ENCODE measurements around the gene ALDH5A1.

Gene ALDH5A1

DNA sequence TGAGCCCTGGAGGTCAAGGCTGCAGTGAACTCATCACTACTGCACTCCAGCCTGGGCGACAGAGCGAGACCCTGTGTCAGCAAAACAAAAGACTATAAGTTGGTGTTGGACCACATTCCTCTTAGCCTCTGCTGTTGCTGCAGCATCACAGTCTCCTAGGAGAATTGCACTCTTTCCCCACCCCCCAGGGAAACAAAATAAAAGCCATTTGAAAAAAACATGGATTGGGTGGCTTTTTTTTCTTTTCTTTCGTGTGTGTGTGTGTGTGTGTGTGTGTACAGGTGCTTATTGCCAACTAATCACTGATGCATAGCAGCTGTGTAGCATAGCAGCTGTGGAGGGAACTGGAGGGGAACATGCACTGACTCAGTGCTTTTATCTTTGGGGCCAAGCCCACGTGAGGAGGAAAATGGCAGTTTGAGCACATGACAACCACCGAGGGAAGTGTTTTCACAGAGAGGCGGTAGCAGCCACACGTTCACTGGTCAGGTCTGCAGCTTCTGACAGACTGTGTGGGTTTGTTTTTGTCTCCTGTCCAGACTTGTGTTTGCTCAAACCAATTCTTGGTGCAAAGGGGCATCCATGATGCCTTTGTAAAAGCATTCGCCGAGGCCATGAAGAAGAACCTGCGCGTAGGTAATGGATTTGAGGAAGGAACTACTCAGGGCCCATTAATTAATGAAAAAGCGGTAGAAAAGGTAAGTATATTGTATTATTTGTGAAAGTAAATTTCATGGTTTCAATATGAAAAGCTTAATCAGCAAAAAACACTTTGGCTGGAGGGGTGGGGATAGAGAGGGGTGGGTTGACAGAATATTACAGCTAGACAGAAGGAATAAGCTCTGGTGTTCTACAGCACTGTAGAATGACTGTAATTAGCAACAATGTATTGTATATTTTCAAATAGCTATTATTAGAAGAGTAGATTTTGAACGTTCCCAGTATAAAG is 27.7 kb downstream of the ALDH5A1 start:
- DNase-seq: peak in 7 of 56 donors; percentile 5 to 37 (median 17)

DNA sequence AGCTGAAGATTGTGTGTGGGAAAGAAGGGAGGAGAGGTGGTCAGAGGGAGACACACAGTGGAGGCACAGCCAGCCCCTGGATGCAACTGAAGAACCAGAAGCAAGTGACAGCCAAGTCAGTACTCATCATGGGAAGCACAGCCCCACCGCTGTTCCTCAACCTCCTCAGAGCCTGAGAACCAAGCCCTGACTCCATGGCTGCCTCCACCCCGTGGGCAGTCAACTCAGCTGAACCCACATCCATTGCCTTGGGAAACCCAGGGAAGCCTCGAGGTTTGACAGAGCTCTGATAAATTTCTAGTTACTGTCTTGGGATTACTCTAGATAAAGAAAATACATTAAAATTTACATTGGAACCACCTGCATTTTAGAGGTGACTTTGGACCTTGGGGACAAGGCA is 29.6 kb downstream of the ALDH5A1 start:
- DNase-seq: no peak

DNA sequence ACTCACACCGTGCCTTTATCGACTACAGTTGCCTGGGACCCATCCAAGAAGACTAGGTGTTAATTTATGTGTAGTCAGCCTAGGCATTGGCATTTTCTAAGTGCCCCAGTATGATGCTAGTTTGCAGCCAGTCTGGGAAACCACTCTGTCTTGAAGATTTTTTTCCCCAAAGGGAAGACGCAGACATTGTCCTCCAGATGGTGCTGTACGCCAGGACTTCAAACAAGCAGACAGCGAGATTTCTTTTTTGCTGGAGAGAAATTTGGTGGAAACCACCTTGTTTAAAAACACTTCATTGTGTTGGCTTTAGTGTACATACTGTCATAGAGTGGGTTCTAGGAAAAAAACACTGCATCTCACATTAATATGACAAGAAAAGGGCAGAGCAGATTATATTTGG is 30.0 kb downstream of the ALDH5A1 start:
- peak in 4 of 56 donors; percentile 3 to 41 (median 8) for DNase-seq

DNA sequence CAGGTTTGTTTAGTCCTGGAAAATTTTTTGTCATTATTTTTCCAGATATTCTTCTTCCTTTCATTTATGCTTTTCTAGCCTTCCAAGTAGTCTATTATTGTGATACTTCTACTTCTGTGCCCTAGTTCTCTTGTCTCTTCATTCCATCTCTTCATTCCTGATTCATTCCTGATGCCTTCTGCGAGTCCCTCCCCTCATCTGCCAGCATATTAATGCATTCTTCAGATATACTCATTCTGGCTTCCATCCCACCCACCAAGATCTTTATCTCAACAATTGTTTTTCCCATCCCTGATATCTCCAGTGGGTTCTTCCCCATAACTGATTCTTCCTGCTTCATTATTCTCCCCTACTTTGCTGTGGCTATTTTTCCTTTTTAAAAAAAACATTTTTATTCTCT is 35.2 kb downstream of the ALDH5A1 start:
- DNase-seq: no peak

DNA sequence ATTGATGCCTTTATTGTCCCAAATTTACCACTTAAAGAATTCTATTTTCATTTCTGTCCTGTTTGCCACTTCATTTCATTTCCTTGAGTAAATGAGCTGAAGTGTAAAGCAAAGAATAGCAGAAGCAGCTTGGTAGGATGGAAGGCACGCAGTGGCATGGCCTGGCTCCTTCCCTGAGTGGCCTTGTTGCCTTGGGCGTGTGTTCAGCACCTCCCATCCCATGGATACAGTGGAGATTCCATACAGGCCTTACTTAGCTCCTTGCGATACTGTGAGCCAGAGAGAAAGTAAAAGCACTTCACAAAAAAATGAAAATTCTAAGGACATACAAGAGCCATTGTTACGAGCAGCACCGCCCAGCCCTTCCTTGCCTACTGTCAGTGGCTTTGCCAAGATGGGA is 39.6 kb downstream of the ALDH5A1 start:
- DNase-seq: no peak

DNA sequence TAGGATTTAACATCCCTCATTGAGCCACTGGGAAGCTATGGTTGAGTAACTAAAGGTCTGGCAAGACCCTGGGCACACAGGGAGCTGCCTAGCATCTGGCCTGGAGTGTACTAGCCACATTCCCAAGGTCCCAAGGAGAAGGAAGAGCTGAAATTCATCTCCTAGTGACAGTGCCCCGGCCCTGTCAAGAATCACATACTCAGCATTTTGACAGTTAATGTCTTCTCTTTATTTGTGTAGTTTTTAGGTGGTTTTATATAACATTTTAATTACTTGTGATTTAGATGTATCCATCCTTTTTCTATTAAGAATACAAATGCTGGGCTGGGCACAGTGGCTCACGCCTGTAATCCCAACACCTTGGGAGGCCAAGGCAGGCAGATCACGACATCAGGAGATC is 40.4 kb downstream of the ALDH5A1 start:
- no peak for DNase-seq

DNA sequence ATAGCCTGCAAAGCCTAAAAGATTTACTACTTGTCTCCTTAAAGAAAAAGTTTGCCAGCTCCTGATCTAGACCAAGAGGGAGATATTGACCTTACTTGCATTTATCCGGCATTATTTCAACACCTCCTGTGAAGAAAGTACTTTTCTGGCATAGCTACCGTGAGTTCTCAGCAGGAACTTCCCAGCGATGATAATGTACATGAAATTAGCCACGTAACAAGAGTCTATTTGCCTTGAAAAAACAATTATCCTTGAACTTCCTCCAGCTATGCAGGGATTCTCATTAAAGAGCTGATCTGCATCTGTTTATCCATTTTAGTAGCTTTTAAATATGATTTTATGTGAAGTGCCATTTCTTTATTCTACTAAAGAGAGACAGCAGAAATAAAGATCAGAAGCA is 41.7 kb downstream of the ALDH5A1 start:
- no peak for DNase-seq

DNA sequence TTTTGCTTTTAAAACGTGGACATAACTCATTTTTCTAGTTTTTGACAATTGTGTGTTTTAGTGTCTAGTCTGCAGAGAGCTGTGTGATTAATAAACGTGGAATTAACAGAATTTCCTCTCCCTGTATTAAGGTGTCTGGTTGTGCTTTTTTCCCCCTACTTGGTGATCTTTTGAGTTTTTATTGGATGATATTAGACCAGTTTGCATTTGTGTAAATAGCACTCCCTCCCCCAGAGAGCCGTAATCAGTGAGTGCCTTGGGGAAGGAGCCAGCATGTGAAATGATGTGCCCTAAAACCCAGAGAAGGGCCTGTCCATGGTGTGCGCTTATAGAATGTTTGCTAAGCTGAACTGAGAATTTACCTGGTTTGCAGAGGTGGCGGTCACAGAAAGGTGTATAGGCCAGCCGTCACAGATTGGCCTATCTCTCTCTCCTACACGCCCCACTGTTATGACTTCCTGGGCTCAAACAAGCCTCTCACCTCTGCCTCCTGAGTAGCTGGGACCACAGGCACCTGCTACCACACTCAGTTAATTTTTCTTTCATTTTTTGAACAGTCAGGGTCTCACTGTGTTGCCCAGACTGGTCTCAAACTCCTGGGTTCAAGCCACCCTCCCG is 42.4 kb downstream of the ALDH5A1 start:
- no peak for DNase-seq

DNA sequence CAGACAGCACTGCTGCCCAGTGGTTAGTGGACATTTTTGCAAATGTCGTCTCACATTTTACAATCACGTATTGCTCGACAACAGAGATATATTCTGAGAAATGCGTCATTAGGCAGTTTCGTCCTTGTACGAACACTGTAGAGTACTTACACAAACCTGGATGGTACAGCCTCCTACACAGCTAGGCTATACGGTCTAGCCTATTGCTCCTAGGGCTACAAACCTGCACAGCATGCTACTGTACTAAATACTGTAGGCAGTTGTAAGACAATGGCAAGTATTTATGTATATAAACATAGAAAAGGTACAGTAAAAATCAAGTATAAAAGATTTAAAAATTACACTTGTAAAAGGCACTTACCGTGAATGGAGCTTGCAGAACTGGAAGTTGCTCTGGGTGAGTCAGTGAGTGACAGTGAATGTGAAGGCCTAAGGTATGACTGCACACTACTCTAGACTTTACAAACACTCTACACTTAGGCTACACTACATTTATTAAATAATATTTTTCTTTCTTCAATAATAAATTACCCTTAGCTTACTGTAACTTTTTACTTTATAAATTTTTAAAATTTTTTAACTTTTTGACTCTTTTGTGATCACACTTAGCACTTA is 43.1 kb downstream of the ALDH5A1 start:
- DNase-seq: no peak

DNA sequence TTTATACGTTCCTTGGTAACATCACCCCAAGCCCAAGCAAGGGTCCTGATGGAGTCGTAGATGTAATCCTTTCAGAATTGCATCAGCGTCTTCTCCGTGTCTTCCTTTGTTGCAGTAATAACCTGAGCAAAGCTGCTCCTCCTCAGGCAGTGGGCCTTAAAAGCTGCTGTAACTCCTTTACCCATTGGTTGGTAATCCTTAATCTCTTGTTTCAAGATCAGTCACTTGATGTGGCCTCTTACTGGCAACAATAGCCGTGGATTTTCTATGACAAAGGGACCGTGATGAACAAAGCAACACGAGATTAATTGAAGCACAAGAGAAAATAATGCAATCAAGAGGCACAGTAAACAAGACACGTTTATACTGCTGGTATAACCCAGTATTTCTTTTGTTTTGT is 44.6 kb downstream of the ALDH5A1 start:
- DNase-seq: no peak

DNA sequence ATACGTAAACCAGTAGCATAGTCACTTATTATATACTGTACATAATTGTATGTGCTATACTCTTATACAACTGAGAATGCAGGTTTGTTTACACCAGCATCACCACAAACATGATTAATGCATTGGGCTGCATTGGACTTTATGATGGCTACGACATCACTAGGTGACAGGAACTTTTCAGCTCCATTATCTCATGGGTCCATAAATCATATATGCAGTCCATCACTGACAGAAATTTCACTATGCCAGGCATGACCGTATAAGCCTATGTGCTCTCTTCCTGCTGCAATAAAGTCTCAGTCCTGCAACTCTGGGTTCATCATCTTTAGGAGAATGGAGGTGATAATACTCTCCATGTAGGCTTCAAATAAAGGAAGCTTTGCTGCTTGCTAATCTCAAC is 45.4 kb downstream of the ALDH5A1 start:
- DNase-seq: no peak

DNA sequence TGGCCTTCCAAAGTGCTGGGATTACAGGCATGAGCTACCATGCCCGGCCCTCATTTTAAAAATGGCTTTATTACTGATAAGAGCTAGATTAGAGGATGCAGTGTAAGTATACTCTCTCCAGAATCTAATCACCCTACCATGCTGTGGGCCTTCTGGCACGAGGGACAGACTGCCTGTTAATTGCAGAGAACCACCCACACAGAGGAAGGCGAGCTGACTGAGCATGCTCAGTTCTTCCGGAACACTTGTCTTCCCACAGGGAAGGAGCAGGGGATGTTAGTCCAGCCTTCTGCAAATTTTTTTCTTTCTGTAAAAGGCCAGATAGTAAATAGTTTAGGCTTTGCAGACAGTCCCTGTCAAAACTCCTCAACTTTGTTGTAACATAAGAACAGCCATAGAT is 48.9 kb downstream of the ALDH5A1 start:
- DNase-seq: peak in 4 of 56 donors; percentile 3 to 10 (median 7)

DNA sequence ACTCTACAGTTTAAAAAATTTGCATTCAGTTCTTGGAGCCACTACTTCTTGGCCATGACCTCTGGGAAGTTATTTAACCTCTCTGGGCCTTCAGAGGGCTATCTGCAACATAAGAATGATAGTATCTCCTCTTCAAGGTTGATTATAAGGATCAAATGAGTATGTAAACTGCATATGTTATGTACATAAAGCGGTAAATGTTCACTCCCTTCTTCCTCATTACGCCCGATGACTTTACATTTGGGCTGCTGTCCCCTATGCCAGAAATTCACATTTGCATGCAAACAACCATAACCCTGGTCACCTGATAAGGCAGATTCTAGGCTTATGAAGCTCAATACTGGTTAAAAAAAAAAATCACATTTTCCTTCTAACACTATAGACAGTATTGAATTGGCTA is 50.4 kb downstream of the ALDH5A1 start:
- DNase-seq: no peak

DNA sequence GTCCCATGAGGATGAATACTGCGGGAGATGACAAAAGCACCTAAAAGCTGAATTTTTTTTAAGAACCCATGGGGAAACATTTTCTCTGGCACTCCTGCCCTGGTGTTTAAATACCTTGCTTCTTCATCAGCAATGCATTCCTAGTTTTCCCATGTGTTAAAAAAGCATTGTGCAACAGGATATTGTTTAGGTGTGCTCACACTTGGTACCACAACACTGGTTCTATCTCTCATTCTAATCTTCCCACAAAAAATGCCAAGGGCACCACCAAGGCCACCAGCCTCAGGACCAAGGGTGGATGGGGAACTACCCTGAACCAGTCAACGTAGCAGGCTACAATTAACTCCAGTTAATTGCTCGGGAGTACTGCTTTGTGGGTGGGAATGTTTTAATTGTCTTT is 50.9 kb downstream of the ALDH5A1 start:
- no peak for DNase-seq

DNA sequence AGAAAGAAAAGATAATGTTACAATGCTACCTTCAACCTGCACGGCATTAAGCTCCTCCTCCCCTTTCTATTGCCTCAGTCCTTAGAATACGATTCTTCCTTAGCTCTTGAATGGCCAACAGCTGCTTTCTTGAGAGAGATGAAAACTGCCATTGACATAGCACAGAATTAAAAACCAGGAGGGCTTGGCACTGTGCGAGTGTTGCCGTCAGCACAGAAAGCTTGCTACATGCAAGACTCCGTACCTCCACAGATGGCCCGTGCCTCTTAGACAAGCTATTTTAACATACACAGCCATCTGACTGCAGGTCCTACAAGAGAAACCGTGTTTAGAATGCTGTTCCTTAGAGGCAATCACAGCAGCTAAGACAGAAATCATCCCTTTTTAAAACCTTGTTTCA is 51.7 kb downstream of the ALDH5A1 start:
- no peak for DNase-seq

DNA sequence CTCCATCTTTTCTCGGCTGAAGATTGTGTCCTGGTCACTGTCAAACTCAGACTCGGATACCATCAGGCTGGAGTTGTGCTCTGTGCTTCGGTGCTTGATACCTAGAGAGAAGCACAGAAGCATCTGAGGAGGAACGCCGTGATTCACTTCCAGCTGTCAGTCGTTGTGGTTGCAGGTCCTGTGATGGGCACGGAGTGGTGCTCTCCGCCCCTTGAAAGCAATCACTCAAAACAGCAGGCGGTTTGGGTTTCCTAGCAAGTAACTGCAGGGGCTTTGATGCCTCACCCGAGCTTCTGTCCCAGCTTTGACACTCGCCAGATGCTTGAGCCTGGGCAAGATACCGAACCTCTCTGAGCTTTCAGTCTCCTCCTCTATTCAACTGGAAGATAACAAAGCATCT is 52.5 kb downstream of the ALDH5A1 start:
- DNase-seq: no peak

DNA sequence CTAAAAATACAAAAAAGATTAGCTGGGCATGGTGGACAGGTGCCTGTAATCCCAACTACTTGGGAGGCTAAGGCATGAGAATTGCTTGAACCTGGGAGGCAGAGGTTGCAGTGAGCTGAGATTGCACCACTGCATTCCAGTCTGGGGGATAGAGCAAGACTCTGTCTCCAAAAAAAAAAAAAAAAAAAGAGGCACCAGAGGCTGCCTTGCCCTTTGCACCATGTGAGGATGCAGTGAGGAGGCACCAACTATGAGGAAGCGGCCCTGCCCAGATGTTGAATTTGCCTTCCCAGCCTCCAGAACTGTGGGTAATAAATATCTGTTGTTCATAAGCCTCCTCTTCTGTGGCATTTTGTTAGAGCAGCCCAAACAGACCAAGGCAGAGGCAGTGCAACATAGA is 54.4 kb downstream of the ALDH5A1 start:
- DNase-seq: no peak

DNA sequence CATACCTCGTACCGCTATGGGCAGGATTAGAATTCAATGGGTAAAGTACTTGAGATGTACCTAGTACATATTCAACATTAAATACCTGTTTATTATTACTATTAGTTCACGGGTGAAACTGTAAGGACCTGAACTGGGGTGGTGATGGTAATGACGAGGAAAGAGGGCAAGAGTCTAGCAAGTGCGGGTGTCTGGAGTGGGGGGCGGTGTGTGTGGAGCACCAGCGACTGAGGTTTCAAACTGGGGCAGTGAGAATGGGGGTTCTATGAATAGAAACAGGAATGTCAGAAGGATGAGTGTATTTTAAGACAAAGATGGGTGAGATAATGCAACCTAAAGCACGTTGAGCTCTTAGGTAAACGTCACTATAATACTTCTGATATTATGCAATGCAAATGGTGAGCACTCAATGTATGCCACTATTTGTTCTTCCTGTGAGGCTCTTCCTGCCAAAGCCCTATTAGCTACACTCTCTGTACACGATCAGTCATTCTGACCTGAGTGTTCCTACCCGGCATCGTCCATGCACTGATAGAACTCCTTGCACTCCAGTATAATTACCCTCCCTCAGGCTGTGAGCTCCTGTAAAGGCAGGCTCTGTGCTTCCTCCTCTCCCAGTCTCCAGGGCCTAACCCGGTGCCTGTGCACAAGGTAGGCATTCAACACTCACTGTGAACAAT is 55.0 kb downstream of the ALDH5A1 start:
- peak in 1 of 56 donors; percentile 10 for DNase-seq

DNA sequence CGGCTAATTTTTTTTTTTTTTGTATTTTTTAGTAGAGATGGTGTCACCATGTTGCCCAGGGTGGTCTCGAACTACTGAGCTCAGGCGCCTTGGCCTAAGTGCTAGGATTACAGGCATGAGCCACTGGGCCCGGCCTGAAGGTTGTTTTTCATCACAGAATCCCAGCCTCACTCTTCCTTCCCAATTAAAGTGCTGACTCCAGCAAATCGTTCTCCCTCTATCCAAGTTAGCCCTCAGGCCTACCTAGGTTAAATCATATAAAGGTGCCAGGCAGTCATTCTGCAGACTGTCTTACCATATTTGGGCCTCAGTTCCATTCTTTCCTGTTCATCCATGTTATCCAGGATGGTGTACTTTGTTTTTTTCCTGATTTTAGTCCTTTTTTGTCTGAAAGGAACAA is 56.4 kb downstream of the ALDH5A1 start:
- no peak for DNase-seq

DNA sequence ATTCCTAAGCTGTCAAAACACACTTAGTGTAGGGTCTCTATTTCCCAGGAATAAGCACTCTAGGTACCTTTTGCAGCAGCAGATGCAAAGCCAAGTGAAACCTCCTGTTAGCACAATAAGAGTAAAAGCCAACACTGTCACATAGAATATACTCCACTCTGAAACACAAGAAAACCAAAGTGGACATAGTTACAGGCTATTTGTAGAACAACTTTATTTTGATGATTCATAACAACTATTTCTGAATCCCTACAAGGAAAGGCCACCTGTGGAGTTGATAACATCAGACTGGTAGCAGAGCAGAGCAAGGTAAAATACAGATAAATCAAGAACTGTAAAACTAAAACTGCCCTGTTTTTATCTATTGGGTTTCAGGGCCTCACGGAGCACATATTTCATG is 59.7 kb downstream of the ALDH5A1 start:
- DNase-seq: no peak

DNA sequence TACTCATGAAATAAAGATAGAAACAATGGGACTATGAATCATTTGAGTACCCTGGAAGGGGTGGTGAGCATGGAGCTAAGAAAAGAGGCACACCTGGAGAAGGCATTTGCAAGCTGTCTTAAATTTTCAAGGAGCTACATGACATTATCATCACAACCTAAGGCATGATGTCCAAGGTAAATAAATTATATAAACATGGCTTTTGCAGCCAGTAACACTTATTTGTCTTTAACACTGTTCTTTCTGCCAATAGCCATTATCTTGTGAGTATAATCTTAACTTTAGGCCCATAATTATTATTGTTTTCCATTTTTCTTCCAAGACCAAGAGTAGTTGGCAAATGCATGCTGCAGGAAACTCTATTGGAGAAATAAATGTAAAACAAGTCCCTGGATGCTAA is 63.7 kb downstream of the ALDH5A1 start:
- peak in 3 of 56 donors; percentile 5 to 24 (median 10) for DNase-seq

DNA sequence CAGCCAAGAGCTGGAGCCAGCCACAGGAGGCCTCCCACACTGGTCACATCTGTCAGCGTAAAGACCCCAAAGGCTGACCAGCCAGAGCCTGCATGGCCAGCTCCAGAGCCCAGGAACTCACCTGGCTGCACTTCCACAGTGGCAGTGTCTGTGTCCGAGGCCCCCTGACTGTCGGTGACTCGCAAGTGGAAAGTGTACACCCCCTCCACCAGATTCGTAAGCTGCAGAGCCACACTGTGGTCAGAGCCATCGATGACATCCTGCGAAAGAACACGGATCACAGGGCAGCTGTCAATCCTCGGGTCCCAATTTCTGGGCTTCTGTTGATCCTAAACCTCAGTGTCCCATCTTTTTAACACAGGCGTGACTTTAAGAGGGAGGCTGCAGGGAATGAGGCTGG is 69.3 kb downstream of the ALDH5A1 start:
- DNase-seq: no peak

Data from nucleus accumbens (tissue), 56 donors.